ENCODE measurements around the gene SHMT2. TPM values are rescaled to one million over a fixed set of nuclear protein-coding genes. Genes with fewer than 3 reads are reported as not detected.

Gene SHMT2
- total and polyA plus RNA-seq, 7 experiments from 2014 or later, result 21.7 to 175 (median 36.1) TPM

- POLR2A ChIA-PET, result interaction anchor here (3.5 to 7.7 kb wide), 2 partner anchors 13 to 26 kb away, joined by 23 to 79 read pairs; partner anchors contain the start of gene SHMT2
- Mint-ChIP-seq H3K36me3 (peaks cover 0 to under 1% (median under 1%) of the 10 kb centered on the region in 5 donors), H3K27me3 (peaks cover 50 to 76% (median 61%) of the 10 kb centered on the region in 5 donors), H3K4me1 (peaks cover 54 to 79% (median 63%) of the 10 kb centered on the region in 7 donors), H3K27ac (peak overlapping the region in 8 of 9 donors; percentile 12 to 83 (median 60)), H3K4me3 (peak overlapping the region; percentile 87 to 99 (median 95)), H3K9me3 (no peaks in the 10 kb centered on the region)
- Histone ChIP-seq H3K36me3 (ENCODE audit: control insufficient read depth in 2 of 3, insufficient read depth in 3 of 3, low read length in 3 of 3) (peaks cover 0 to 8% (median 0%) of the 10 kb centered on the region in 3 experiments), H3K27ac (ENCODE audit: low read depth, low read length) (peak overlapping the region; percentile 22), H3K27me3 (ENCODE audit: control insufficient read depth in 2 of 2, insufficient read depth in 2 of 2, low read length in 2 of 2) (peaks cover 7 to 18% of the 10 kb centered on the region in 2 donors), H3K4me3 (ENCODE audit: low read length) (peak overlapping the region; percentile 80), H3K4me1 (ENCODE audit: control insufficient read depth in 2 of 2, insufficient read depth in 2 of 2, low read length in 2 of 2) (peaks cover 45 to 71% of the 10 kb centered on the region in 2 donors), H3K9me3 (ENCODE audit: control insufficient read depth in 2 of 3, low read length in 3 of 3) (no peaks in the 10 kb centered on the region)
- ATAC-seq, result peak; percentile 0
- CTCF ChIA-PET, result interaction anchor here (0.6 to 11.8 kb wide), 7 partner anchors 13 to 600 kb away, joined by 3 to 156 read pairs (median 3); partner anchors contain the start of genes NXPH4 and SHMT2
- DNase-seq, result no peak
- intact Hi-C loops (cut with micrococcal nuclease), result loop anchor here (1.0 to 10.0 kb wide), 11 partner anchors 10 to 385 kb away; partner anchors contain the start of genes SHMT2 (in 2 of the 2), LRP1 (in 1 of the 2), NAB2 (in 1 of the 2) and NEMP1 (in 1 of the 2)
Measured at GRCh38 chr12:57239587-57240065, 10.1 kb downstream of the SHMT2 start.

- Histone ChIP-seq H3K4me3 (ENCODE audit: low read length) (peak overlapping the region; percentile 80), H3K27me3 (ENCODE audit: control insufficient read depth in 2 of 2, insufficient read depth in 2 of 2, low read length in 2 of 2) (peaks cover 7 to 18% of the 10 kb centered on the region in 2 donors), H3K4me1 (ENCODE audit: control insufficient read depth in 2 of 2, insufficient read depth in 2 of 2, low read length in 2 of 2) (peaks cover 45 to 71% of the 10 kb centered on the region in 2 donors), H3K9me3 (ENCODE audit: control insufficient read depth in 2 of 3, low read length in 3 of 3) (no peaks in the 10 kb centered on the region), H3K36me3 (ENCODE audit: control insufficient read depth in 2 of 3, insufficient read depth in 3 of 3, low read length in 3 of 3) (peaks cover 0 to 1% (median 0%) of the 10 kb centered on the region in 3 experiments), H3K27ac (ENCODE audit: low read depth, low read length) (peak overlapping the region; percentile 63)
- ChIA-PET CTCF (interaction anchor here (0.6 to 11.8 kb wide), 7 partner anchors 13 to 601 kb away, joined by 3 to 156 read pairs (median 3); partner anchors contain the start of genes NXPH4 and SHMT2), POLR2A (interaction anchor here (0.6 to 7.7 kb wide), 3 partner anchors 13 to 217 kb away, joined by 3 to 79 read pairs (median 23); partner anchors contain the start of gene SHMT2)
- ATAC-seq, result peak; percentile 72
- Mint-ChIP-seq H3K27ac (peak overlapping the region; percentile 58 to 96 (median 89)), H3K4me1 (peaks cover 54 to 79% (median 62%) of the 10 kb centered on the region in 7 donors), H3K9me3 (no peaks in the 10 kb centered on the region), H3K36me3 (no peaks in the 10 kb centered on the region), H3K27me3 (peaks cover 50 to 76% (median 61%) of the 10 kb centered on the region in 5 donors), H3K4me3 (peak overlapping the region; percentile 87 to 99 (median 95))
- peak; percentile 58 to 82 (median 75) for DNase-seq
- intact Hi-C loops (cut with micrococcal nuclease), result loop anchor here (5.0 to 10.0 kb wide), 6 partner anchors 128 to 385 kb away; partner anchors contain the start of genes NAB2 (in 1 of the 2), NEMP1 (in 1 of the 2), STAT6 (in 1 of the 2) and ZBTB39 (in 1 of the 2)
Measured at GRCh38 chr12:57240066-57240921, 10.8 kb downstream of the SHMT2 start.

- DNase-seq, result peak in 1 of 9 donors; percentile 13
- Mint-ChIP-seq H3K4me1 (peaks cover 54 to 79% (median 59%) of the 10 kb centered on the region in 7 donors), H3K9me3 (no peaks in the 10 kb centered on the region), H3K36me3 (no peaks in the 10 kb centered on the region), H3K27me3 (peaks cover 50 to 75% (median 59%) of the 10 kb centered on the region in 5 donors), H3K4me3 (peak overlapping the region; percentile 87 to 99 (median 95)), H3K27ac (peak overlapping the region in 7 of 9 donors; percentile 6 to 96 (median 89))
- Histone ChIP-seq H3K9me3 (ENCODE audit: control insufficient read depth in 2 of 3, low read length in 3 of 3) (no peaks in the 10 kb centered on the region), H3K4me3 (ENCODE audit: low read length) (peak overlapping the region; percentile 80), H3K36me3 (ENCODE audit: control insufficient read depth in 2 of 3, insufficient read depth in 3 of 3, low read length in 3 of 3) (no peaks in the 10 kb centered on the region), H3K27me3 (ENCODE audit: control insufficient read depth in 2 of 2, insufficient read depth in 2 of 2, low read length in 2 of 2) (peaks cover 7 to 18% of the 10 kb centered on the region in 2 donors), H3K4me1 (ENCODE audit: control insufficient read depth in 2 of 2, insufficient read depth in 2 of 2, low read length in 2 of 2) (peaks cover 45 to 71% of the 10 kb centered on the region in 2 donors), H3K27ac (ENCODE audit: low read depth, low read length) (no peak overlapping the region)
- POLR2A ChIA-PET, result interaction anchor here (0.6 to 7.7 kb wide), 4 partner anchors 14 to 612 kb away, joined by 3 to 79 read pairs (median 11); partner anchors contain the start of gene SHMT2
- ATAC-seq, result no peak
- intact Hi-C loops (cut with micrococcal nuclease), result loop anchor here (5.0 to 10.0 kb wide), 6 partner anchors 129 to 384 kb away; partner anchors contain the start of genes NAB2 (in 1 of the 2), NEMP1 (in 1 of the 2), STAT6 (in 1 of the 2) and ZBTB39 (in 1 of the 2)
- CTCF ChIA-PET, result interaction anchor here (1.1 to 11.8 kb wide), 3 partner anchors 14 to 58 kb away, joined by 3 to 156 read pairs (median 148); partner anchors contain the start of genes NXPH4 and SHMT2
Measured at GRCh38 chr12:57240926-57241401, 11.5 kb downstream of the SHMT2 start.

DNA sequence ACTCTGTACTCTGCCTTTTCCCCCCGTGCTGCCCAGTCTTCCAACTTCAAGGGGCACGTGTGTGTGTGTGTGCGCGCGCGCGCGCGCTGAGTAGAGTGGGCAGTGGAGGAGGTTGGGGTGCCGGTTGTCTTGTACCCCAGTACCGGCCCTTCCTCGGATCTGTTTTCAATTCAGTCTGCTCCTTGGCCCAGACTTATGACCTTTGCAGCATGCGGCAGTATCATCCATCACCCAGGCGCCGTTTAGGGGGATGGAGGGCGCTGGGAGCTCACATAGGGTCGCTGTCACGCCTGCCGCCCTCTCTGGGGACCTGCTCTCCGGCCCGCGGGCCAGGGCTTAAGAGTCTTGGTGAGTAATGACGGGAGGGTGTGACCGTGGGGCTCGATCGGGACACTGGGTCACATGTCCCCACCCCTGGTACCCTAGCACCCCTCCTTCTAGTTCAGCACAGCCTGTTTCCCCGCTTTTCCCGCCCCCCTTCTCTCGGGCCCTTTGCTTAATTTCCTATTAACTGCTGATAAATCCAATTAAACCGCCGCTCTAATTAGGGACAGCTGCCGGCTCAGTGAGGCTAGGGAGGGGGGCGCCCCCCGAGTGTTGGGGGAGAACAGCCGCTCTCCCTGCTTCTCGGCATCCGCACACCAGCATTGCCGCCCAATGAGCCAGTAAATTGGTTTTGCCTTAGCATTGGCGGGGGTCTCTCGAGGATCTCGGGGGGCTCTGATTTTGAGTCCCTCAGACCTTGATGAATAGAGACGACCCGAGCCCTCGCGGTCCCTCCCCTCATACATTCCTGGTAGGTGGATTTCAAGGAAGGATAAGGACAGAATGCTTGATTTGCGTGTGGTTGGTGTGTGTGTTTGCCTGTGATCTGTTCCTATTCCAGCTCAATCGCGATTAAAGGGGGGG, 12.1 kb downstream of the SHMT2 start:
- Histone ChIP-seq H3K4me1 (ENCODE audit: control insufficient read depth in 2 of 2, insufficient read depth in 2 of 2, low read length in 2 of 2) (peaks cover 45 to 67% of the 10 kb centered on the region in 2 donors), H3K27ac (ENCODE audit: low read depth, low read length) (no peak overlapping the region), H3K36me3 (ENCODE audit: control insufficient read depth in 2 of 3, insufficient read depth in 3 of 3, low read length in 3 of 3) (no peaks in the 10 kb centered on the region), H3K9me3 (ENCODE audit: control insufficient read depth in 2 of 3, low read length in 3 of 3) (no peaks in the 10 kb centered on the region), H3K27me3 (ENCODE audit: control insufficient read depth in 2 of 2, insufficient read depth in 2 of 2, low read length in 2 of 2) (peaks cover 7 to 18% of the 10 kb centered on the region in 2 donors), H3K4me3 (ENCODE audit: low read length) (peak overlapping the region; percentile 80)
- Mint-ChIP-seq H3K27me3 (peaks cover 45 to 68% (median 55%) of the 10 kb centered on the region in 5 donors), H3K9me3 (no peaks in the 10 kb centered on the region), H3K4me3 (peak overlapping the region; percentile 39 to 99 (median 90)), H3K27ac (peak overlapping the region in 3 of 9 donors; percentile 38 to 83 (median 76)), H3K4me1 (peaks cover 53 to 72% (median 57%) of the 10 kb centered on the region in 7 donors), H3K36me3 (peaks cover 0 to 2% (median 2%) of the 10 kb centered on the region in 5 donors)
- ChIA-PET CTCF (interaction anchor here (0.6 to 11.8 kb wide), 6 partner anchors 9 to 631 kb away, joined by 3 to 156 read pairs (median 6); partner anchors contain the start of genes NXPH4, SHMT2 and STAC3), POLR2A (interaction anchor here (0.6 to 7.7 kb wide), 7 partner anchors 15 to 613 kb away, joined by 3 to 79 read pairs (median 4); partner anchors contain the start of gene SHMT2)
- no peak for DNase-seq
- ATAC-seq, result no peak
- intact Hi-C loops (cut with micrococcal nuclease), result loop anchor here (5.0 to 10.0 kb wide), 6 partner anchors 129 to 383 kb away; partner anchors contain the start of genes NAB2 (in 1 of the 2), NEMP1 (in 1 of the 2), STAT6 (in 1 of the 2) and ZBTB39 (in 1 of the 2)

GRCh38 chr12:57242329-57242690, 12.8 kb downstream of the SHMT2 start:
- DNase-seq, result no peak
- intact Hi-C loops (cut with micrococcal nuclease), result loop anchor here (5.0 to 10.0 kb wide), 6 partner anchors 130 to 382 kb away; partner anchors contain the start of genes NAB2 (in 1 of the 2), NEMP1 (in 1 of the 2), STAT6 (in 1 of the 2) and ZBTB39 (in 1 of the 2)
- peaks cover 46 to 65% (median 50%) of the 10 kb centered on the region in 7 donors for H3K4me1 Mint-ChIP-seq
- H3K36me3 Mint-ChIP-seq, result peaks cover 0 to 5% (median 4%) of the 10 kb centered on the region in 5 donors
- ATAC-seq, result no peak
- H3K4me3 ChIP-seq (ENCODE audit: low read length), result peak overlapping the region; percentile 55
- H3K4me3 Mint-ChIP-seq, result peak overlapping the region; percentile 56 to 99 (median 84)
- H3K4me1 ChIP-seq (ENCODE audit: control insufficient read depth in 2 of 2, insufficient read depth in 2 of 2, low read length in 2 of 2), result peaks cover 45 to 61% of the 10 kb centered on the region in 2 donors
- peaks cover 39 to 63% (median 48%) of the 10 kb centered on the region in 5 donors for H3K27me3 Mint-ChIP-seq
- ChIA-PET POLR2A (interaction anchor here (0.6 to 7.7 kb wide), 6 partner anchors 15 to 569 kb away, joined by 3 to 79 read pairs (median 4); partner anchors contain the start of gene SHMT2), CTCF (interaction anchor here (0.6 to 11.8 kb wide), 12 partner anchors 9 to 631 kb away, joined by 3 to 156 read pairs (median 4); partner anchors contain the start of genes NXPH4, SHMT2 and STAC3)
- H3K36me3 ChIP-seq (ENCODE audit: control insufficient read depth in 2 of 3, insufficient read depth in 3 of 3, low read length in 3 of 3), result no peaks in the 10 kb centered on the region
- H3K9me3 ChIP-seq (ENCODE audit: control insufficient read depth in 2 of 3, low read length in 3 of 3), result no peaks in the 10 kb centered on the region
- no peaks in the 10 kb centered on the region for H3K9me3 Mint-ChIP-seq
- peaks cover 7 to 18% of the 10 kb centered on the region in 2 donors for H3K27me3 ChIP-seq (ENCODE audit: control insufficient read depth in 2 of 2, insufficient read depth in 2 of 2, low read length in 2 of 2)
- H3K27ac ChIP-seq (ENCODE audit: low read depth, low read length), result no peak overlapping the region
- H3K27ac Mint-ChIP-seq, result peak overlapping the region in 1 of 9 donors; percentile 18

Measured in naive thymus-derived CD4-positive, alpha-beta T cell (primary cell).